SK-N-SH (cell line): ENCODE results near the gene TBPL2. TPM values are rescaled to one million over a fixed set of nuclear protein-coding genes. Genes with fewer than 3 reads are reported as not detected.

ENCODE experiments used
- CTCF ChIA-PET: fragments of 300-600, 350-600 bp; formaldehyde crosslinking; extraction: SDS; loops from one replicate; lab custom pipeline; 2021; lab: Yijun Ruan, JAX
- POLR2A ChIA-PET: fragments of 350-600 bp; sonication (Branson Sonifier 250); formaldehyde crosslinking; extraction: SDS; loops from one replicate; lab custom pipeline; 2020; ENCODE audit warnings: antibody characterized with exemption, inconsistent platforms; lab: Yijun Ruan, JAX
- DNase-seq: peaks from one replicate; pipeline ENCODE4 v3.0.0; 2012
- H2AFZ ChIP-seq: fragments of 200-600 bp; sonication (generic); 2 replicates; pipeline ENCODE4 v1.8.1; 2016; ENCODE audit warnings: antibody characterized with exemption, mild to moderate bottlenecking, low read depth
- H3F3A ChIP-seq: fragments of 200-600 bp; sonication (generic); replicated peaks from 2 replicates; pipeline ENCODE3; 2016; ENCODE audit warnings: antibody characterized with exemption, mild to moderate bottlenecking; ENCODE audit not compliant: insufficient read depth
- H3K27ac ChIP-seq, 2 experiments: fragments of 200-500 bp in 1 of 2; fragments of 200-600 bp in 1 of 2; sonication (Bioruptor generic) in 1 of 2; sonication (generic), shearing (Covaris generic) in 1 of 2; 2 replicates each; pipeline versions ENCODE4 v1.5.1 to v1.6.1; 2014 to 2016; ENCODE audit warnings: low read depth in 2 of 2, inconsistent platforms in 1 of 2, low read length in 1 of 2, mild to moderate bottlenecking in 1 of 2, mixed read lengths in 1 of 2
- H3K27me3 ChIP-seq: fragments of 200-600 bp; sonication (generic), shearing (Covaris generic); 2 replicates; pipeline ENCODE4 v1.6.1; 2016; ENCODE audit warnings: mixed run types; ENCODE audit not compliant: insufficient read depth
- H3K36me3 ChIP-seq, 2 experiments: fragments of 200-500 bp in 1 of 2; fragments of 200-600 bp in 1 of 2; sonication (Bioruptor generic) in 1 of 2; sonication (generic) in 1 of 2; replicated peaks in 1 of 2; 2 replicates each; pipeline versions ENCODE3 to v1.5.1; 2014 to 2016; ENCODE audit warnings: low read length in 1 of 2, mild to moderate bottlenecking in 1 of 2; ENCODE audit not compliant: insufficient read depth in 2 of 2, control insufficient read depth in 1 of 2
- H3K4me1 ChIP-seq, 2 experiments: fragments of 200-500 bp in 1 of 2; fragments of 200-600 bp in 1 of 2; sonication (Bioruptor generic) in 1 of 2; sonication (generic), shearing (Covaris generic) in 1 of 2; 2 replicates each; pipeline versions ENCODE4 v1.5.1 to v1.6.1; 2014 to 2016; ENCODE audit warnings: low read depth in 1 of 2, low read length in 1 of 2, mixed run types in 1 of 2; ENCODE audit not compliant: insufficient read depth in 2 of 2, control insufficient read depth in 1 of 2
- H3K4me2 ChIP-seq: fragments of 200-600 bp; sonication (generic), shearing (Covaris generic); 2 replicates; pipeline ENCODE4 v1.6.1; 2017; ENCODE audit warnings: mixed run types
- H3K4me3 ChIP-seq, 2 experiments: fragments of 200-500 bp in 1 of 2; fragments of 200-600 bp in 1 of 2; sonication (Bioruptor generic) in 1 of 2; sonication (generic), shearing (Covaris generic) in 1 of 2; 2 replicates each; pipeline versions ENCODE4 v1.5.1 to v1.8.1; 2014 to 2016; ENCODE audit warnings: low read depth in 2 of 2, inconsistent platforms in 1 of 2, low read length in 1 of 2, mild to moderate bottlenecking in 1 of 2, mixed read lengths in 1 of 2, moderate library complexity in 1 of 2
- H3K79me2 ChIP-seq: fragments of 200-600 bp; sonication (generic); 2 replicates; pipeline ENCODE4 v1.8.1; 2017; ENCODE audit warnings: mild to moderate bottlenecking; ENCODE audit not compliant: insufficient read depth
- H3K9ac ChIP-seq: fragments of 200-600 bp; sonication (generic); 2 replicates; pipeline ENCODE4 v1.6.1; 2017; ENCODE audit warnings: mixed run types
- H3K9me2 ChIP-seq: fragments of 200-600 bp; sonication (generic); 2 replicates; pipeline ENCODE4 v1.6.1; 2017; ENCODE audit warnings: mixed run types
- H3K9me3 ChIP-seq: fragments of 200-600 bp; sonication (generic); 2 replicates; pipeline ENCODE4 v1.6.1; 2017; ENCODE audit warnings: mixed run types, mild to moderate bottlenecking, moderate library complexity
- H4K20me1 ChIP-seq: fragments of 200-600 bp; sonication (generic); 2 replicates; pipeline ENCODE4 v1.6.1; 2017; ENCODE audit warnings: mild to moderate bottlenecking, mixed run types; ENCODE audit not compliant: insufficient read depth
- ELF1 ChIP-seq: IDR thresholded peaks from 2 replicates; pipeline ENCODE4 v1.4.0; 2012
- EP300 ChIP-seq, 2 experiments: IDR thresholded peaks; 2 replicates each; pipeline versions ENCODE4 v1.4.0 to v1.6.1; 2012; ENCODE audit warnings: borderline replicate concordance in 1 of 2, low read depth in 1 of 2, low read length in 1 of 2
- FOSL2 ChIP-seq: IDR thresholded peaks from 2 replicates; pipeline ENCODE4 v1.4.0; 2012; ENCODE audit warnings: low read depth, mild to moderate bottlenecking, moderate library complexity, borderline replicate concordance
- FOXJ3 ChIP-seq: sonication (generic); formaldehyde crosslinking; IDR thresholded peaks from 2 replicates; pipeline ENCODE4 v1.5.1; 2020; ENCODE audit warnings: mild to moderate bottlenecking, missing genetic modification reagents
- GABPA ChIP-seq: IDR thresholded peaks from 2 replicates; pipeline ENCODE4 v1.4.0; 2012; ENCODE audit warnings: low read depth, mild to moderate bottlenecking
- JUND ChIP-seq: IDR thresholded peaks from 2 replicates; pipeline ENCODE4 v1.4.0; 2012
- NFIC ChIP-seq: IDR thresholded peaks from 2 replicates; pipeline ENCODE4 v1.4.0; 2012; ENCODE audit warnings: borderline replicate concordance
- RAD21 ChIP-seq: IDR thresholded peaks from 2 replicates; pipeline ENCODE4 v1.6.1; 2012; ENCODE audit warnings: mild to moderate bottlenecking, low read length
- RCOR1 ChIP-seq: fragments of 150-350 bp; IDR thresholded peaks from 2 replicates; pipeline ENCODE4 v1.6.1; 2017; ENCODE audit warnings: antibody characterized with exemption, low read length
- RFX5 ChIP-seq: IDR thresholded peaks from 2 replicates; pipeline ENCODE4 v1.6.1; 2012; ENCODE audit warnings: mild to moderate bottlenecking, improper control_type of control experiment, low read length
- RXRA ChIP-seq: IDR thresholded peaks from 2 replicates; pipeline ENCODE4 v1.4.0; 2012; ENCODE audit warnings: low read depth, mild to moderate bottlenecking, borderline replicate concordance
- SIN3A ChIP-seq: IDR thresholded peaks from 2 replicates; pipeline ENCODE4 v1.6.1; 2012; ENCODE audit warnings: low read depth, mild to moderate bottlenecking, low read length, moderate library complexity, borderline replicate concordance
- SMC3 ChIP-seq: IDR thresholded peaks from 2 replicates; pipeline ENCODE4 v1.6.1; 2012; ENCODE audit warnings: low read depth, low read length, improper control_type of control experiment
- TAF1 ChIP-seq: IDR thresholded peaks from 2 replicates; pipeline ENCODE4 v1.6.1; 2012; ENCODE audit warnings: low read depth, mild to moderate bottlenecking, low read length, moderate library complexity, borderline replicate concordance
- TCF12 ChIP-seq: IDR thresholded peaks from 2 replicates; pipeline ENCODE4 v1.4.0; 2012
- YY1 ChIP-seq: IDR thresholded peaks from 2 replicates; pipeline ENCODE4 v1.4.0; 2012; ENCODE audit warnings: low read depth, mild to moderate bottlenecking
- WGBS: methylation state at CpG from one replicate; pipeline ENCODE4 v1.1.6; 2017; ENCODE audit warnings: low lambda C conversion rate; 5-methylcytosine and 5-hydroxymethylcytosine counted together
- polyA plus RNA-seq, 3 experiments: library from polyadenylated mRNA; depleted of rRNA; stranded (reverse); fragments of >200 nt; gene quantifications; 2 replicates each; pipeline ENCODE4 v1.2.3, GENCODE V29; 2012
- TF ChIP-seq, protein P1 (sequence below): IDR thresholded peaks from 2 replicates; pipeline ENCODE4 v1.6.1; 2012; ENCODE audit warnings: mild to moderate bottlenecking, low read depth, low read length, moderate library complexity
- TF ChIP-seq, protein P2 (sequence below): IDR thresholded peaks from 2 replicates; pipeline ENCODE4 v1.4.0; 2012; ENCODE audit warnings: low read depth
- TF ChIP-seq, protein P3 (sequence below): IDR thresholded peaks from 2 replicates; pipeline ENCODE4; 2012
- TF ChIP-seq, protein P4 (sequence below): fragments of 200-600 bp; sonication (generic); IDR thresholded peaks from 2 replicates; pipeline ENCODE4 v1.6.1; 2017; ENCODE audit warnings: antibody characterized with exemption, mild to moderate bottlenecking, moderate library complexity

Gene TBPL2
- polyA plus RNA-seq, 1 of the 3 experiments (the other 2 are of a cell fraction) = not detected

DNA sequence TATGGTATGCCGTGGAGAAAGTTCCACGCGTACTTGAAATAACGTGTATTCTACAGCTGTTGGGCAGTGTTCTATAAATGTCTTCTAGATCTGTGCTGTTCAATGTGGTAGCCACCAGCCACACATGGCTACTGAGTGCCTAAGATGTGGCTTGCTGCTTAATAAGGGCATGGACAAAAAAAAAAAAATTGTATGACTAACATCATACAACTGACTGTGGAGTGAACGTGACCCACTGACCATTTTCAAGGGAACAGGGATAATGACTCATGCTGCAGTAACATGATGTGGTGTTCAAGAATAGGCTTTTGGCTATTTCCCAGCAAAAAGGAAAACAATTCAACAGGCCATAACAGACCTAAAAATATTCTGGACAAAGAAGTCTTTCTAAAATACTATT, 41.7 kb downstream of the TBPL2 start (continued):
- TF ChIP-seq, protein P1, sequence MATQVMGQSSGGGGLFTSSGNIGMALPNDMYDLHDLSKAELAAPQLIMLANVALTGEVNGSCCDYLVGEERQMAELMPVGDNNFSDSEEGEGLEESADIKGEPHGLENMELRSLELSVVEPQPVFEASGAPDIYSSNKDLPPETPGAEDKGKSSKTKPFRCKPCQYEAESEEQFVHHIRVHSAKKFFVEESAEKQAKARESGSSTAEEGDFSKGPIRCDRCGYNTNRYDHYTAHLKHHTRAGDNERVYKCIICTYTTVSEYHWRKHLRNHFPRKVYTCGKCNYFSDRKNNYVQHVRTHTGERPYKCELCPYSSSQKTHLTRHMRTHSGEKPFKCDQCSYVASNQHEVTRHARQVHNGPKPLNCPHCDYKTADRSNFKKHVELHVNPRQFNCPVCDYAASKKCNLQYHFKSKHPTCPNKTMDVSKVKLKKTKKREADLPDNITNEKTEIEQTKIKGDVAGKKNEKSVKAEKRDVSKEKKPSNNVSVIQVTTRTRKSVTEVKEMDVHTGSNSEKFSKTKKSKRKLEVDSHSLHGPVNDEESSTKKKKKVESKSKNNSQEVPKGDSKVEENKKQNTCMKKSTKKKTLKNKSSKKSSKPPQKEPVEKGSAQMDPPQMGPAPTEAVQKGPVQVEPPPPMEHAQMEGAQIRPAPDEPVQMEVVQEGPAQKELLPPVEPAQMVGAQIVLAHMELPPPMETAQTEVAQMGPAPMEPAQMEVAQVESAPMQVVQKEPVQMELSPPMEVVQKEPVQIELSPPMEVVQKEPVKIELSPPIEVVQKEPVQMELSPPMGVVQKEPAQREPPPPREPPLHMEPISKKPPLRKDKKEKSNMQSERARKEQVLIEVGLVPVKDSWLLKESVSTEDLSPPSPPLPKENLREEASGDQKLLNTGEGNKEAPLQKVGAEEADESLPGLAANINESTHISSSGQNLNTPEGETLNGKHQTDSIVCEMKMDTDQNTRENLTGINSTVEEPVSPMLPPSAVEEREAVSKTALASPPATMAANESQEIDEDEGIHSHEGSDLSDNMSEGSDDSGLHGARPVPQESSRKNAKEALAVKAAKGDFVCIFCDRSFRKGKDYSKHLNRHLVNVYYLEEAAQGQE = no peak
- no peak for TF ChIP-seq FOXJ3 (CRISPR knock-in tag)
- no peak for TF ChIP-seq GABPA
- TF ChIP-seq ELF1 = no peak
- TF ChIP-seq RXRA = peak; percentile 80; the same call in 1 of the 2 replicates
- peak; percentile 95 for TF ChIP-seq FOSL2

DNA sequence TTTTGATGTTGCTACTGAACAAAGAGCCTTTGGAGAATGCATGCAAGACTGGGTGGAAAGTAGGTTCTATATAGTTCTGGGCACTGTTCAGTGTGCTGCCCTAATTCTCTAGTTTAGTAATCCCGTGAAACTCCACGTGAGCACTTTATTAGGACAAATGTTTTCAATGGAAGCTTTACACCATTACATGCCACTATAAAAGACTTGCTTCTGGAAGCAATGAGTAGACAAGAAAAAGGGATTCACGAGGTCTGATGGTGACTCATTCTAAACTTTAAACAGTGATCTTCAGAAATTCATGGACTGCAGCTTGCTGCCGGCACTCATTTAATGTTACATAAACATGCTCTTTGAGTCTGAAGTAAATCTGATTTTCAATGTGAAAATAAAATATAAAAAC, 51.1 kb downstream of the TBPL2 start:
- ChIA-PET POLR2A (no interaction called here), CTCF (interaction anchor here (1.4 kb wide), 1 partner anchor 119 kb away, joined by 4 read pairs; no protein-coding TSS in a partner anchor)
- Histone ChIP-seq H3F3A (peaks cover 5% of the 10 kb centered on the region), H3K4me3 (no peak overlapping the region), H3K27me3 (no peaks in the 10 kb centered on the region), H3K9ac (no peak overlapping the region), H3K79me2 (no peaks in the 10 kb centered on the region), H2AFZ (no peak overlapping the region), H3K36me3 (peaks cover 5 to 8% of the 10 kb centered on the region in 2 experiments), H3K9me3 (no peaks in the 10 kb centered on the region), H3K9me2 (no peaks in the 10 kb centered on the region), H3K4me1 (peaks cover 0 to 13% of the 10 kb centered on the region in 2 experiments; a peak in 2 of 4 replicates), H4K20me1 (no peaks in the 10 kb centered on the region), H3K4me2 (0 out of 2 replicates have a peak overlapping the region, but pooled peaks have one; percentile 22), H3K27ac (peak overlapping the region; percentile 32 to 77; a peak in 3 of 4 replicates)
- TF ChIP-seq TCF12 = peak; percentile 40; the same call in 1 of the 2 replicates
- TF ChIP-seq, protein P2, sequence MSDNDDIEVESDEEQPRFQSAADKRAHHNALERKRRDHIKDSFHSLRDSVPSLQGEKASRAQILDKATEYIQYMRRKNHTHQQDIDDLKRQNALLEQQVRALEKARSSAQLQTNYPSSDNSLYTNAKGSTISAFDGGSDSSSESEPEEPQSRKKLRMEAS = peak; percentile 39; the same call in 1 of the 2 replicates
- TF ChIP-seq, protein P3, sequence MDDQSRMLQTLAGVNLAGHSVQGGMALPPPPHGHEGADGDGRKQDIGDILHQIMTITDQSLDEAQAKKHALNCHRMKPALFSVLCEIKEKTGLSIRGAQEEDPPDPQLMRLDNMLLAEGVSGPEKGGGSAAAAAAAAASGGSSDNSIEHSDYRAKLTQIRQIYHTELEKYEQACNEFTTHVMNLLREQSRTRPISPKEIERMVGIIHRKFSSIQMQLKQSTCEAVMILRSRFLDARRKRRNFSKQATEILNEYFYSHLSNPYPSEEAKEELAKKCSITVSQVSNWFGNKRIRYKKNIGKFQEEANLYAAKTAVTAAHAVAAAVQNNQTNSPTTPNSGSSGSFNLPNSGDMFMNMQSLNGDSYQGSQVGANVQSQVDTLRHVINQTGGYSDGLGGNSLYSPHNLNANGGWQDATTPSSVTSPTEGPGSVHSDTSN = peak; percentile 43; the same call in 1 of the 2 replicates
- peak; percentile 51 for TF ChIP-seq JUND
- peak; percentile 57; the same call in 1 of the 2 replicates for TF ChIP-seq FOSL2
- TF ChIP-seq RAD21 = no peak
- no peak for DNase-seq
- WGBS = 65% methylated on average over 4 of the region's 4 CpGs

DNA sequence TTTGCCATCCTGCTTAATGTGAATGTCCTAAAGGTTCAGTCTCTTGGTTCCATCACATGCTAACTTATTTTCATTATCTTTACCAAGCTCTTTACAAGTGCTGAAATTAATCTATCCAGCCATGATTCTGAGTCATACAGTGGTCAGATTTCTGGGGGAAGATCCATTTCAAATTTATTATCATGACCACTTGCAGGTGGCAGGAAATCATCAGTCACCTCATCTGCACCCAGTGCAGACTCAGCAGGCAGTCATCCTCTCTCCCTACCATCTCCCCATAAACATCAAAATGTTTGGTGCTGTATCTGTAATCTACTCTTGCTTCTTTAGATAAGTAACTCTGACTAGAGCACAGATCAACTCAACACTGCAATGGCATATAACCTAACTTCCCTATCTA, 52.3 kb downstream of the TBPL2 start:
- Histone ChIP-seq H3K4me3 (no peak overlapping the region), H3K36me3 (peaks cover 3 to 8% of the 10 kb centered on the region in 2 experiments), H3K4me2 (no peak overlapping the region), H3K79me2 (no peaks in the 10 kb centered on the region), H3K27ac (peak overlapping the region in 1 of 2 experiments; percentile 77; a peak in 2 of 4 replicates), H2AFZ (no peak overlapping the region), H3K9me3 (no peaks in the 10 kb centered on the region), H3K9me2 (no peaks in the 10 kb centered on the region), H3F3A (peaks cover 5% of the 10 kb centered on the region), H4K20me1 (no peaks in the 10 kb centered on the region), H3K4me1 (peaks cover 0 to 13% of the 10 kb centered on the region in 2 experiments; a peak in 2 of 4 replicates), H3K27me3 (no peaks in the 10 kb centered on the region), H3K9ac (no peak overlapping the region)
- ChIA-PET POLR2A (no interaction called here), CTCF (no interaction called here)
- no peak for DNase-seq
- TF ChIP-seq SMC3 (no peak), FOXJ3 (CRISPR knock-in tag) (no peak), ELF1 (no peak), NFIC (peak; percentile 45; the same call in 1 of the 2 replicates), GABPA (no peak), SIN3A (no peak), JUND (peak; percentile 90), RCOR1 (no peak), YY1 (no peak), FOSL2 (peak; percentile 81), RFX5 (no peak), TAF1 (no peak), EP300 (IDR thresholded peaks at IDR 0.05; ENCODE audit: borderline replicate concordance in 1 of 2, low read depth in 1 of 2, low read length in 1 of 2) (peak; percentile 45 to 86; a peak in 3 of 4 replicates)
- TF ChIP-seq, protein P2 = no peak
- TF ChIP-seq, protein P4, sequence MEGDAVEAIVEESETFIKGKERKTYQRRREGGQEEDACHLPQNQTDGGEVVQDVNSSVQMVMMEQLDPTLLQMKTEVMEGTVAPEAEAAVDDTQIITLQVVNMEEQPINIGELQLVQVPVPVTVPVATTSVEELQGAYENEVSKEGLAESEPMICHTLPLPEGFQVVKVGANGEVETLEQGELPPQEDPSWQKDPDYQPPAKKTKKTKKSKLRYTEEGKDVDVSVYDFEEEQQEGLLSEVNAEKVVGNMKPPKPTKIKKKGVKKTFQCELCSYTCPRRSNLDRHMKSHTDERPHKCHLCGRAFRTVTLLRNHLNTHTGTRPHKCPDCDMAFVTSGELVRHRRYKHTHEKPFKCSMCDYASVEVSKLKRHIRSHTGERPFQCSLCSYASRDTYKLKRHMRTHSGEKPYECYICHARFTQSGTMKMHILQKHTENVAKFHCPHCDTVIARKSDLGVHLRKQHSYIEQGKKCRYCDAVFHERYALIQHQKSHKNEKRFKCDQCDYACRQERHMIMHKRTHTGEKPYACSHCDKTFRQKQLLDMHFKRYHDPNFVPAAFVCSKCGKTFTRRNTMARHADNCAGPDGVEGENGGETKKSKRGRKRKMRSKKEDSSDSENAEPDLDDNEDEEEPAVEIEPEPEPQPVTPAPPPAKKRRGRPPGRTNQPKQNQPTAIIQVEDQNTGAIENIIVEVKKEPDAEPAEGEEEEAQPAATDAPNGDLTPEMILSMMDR = no peak
